ENCODE results near the gene MNX1. TPM values are rescaled to one million over a fixed set of nuclear protein-coding genes. Genes with fewer than 3 reads are reported as not detected.

MNX1 gene
- total RNA-seq, 1 experiment from 2014 or later = 19.5 TPM

GRCh38 chr7:156993021-156993924 is 17.2 kb downstream of the MNX1 start:
- DNase-seq (ENCODE audit: low read depth) = no peak
- in situ Hi-C loops (cut with HindIII; ENCODE audit: low pct_unique_long_range_greater_than_20kb, low sequenced_read_pairs) = no loop called here

- in situ Hi-C loops (cut with HindIII; ENCODE audit: low pct_unique_long_range_greater_than_20kb, low sequenced_read_pairs) = no loop called here
Observed at GRCh38 chr7:156989766-156990535, 20.5 kb downstream of the MNX1 start.

GRCh38 chr7:156988343-156989185 is 21.9 kb downstream of the MNX1 start:
- in situ Hi-C loops (cut with HindIII; ENCODE audit: low pct_unique_long_range_greater_than_20kb, low sequenced_read_pairs) = no loop called here
- DNase-seq (ENCODE audit: low read depth) = no peak

More at GRCh38 chr7:156989766-156990535, 20.5 kb downstream of the MNX1 start:
- DNase-seq (ENCODE audit: low read depth) = no peak

- no peak for DNase-seq (ENCODE audit: low read depth)
- in situ Hi-C loops (cut with HindIII; ENCODE audit: low pct_unique_long_range_greater_than_20kb, low sequenced_read_pairs) = no loop called here
Observed at GRCh38 chr7:156986378-156986777, 24.1 kb downstream of the MNX1 start.

GRCh38 chr7:156985101-156985992 is 25.1 kb downstream of the MNX1 start:
- in situ Hi-C loops (cut with HindIII; ENCODE audit: low pct_unique_long_range_greater_than_20kb, low sequenced_read_pairs) = no loop called here
- no peak for DNase-seq (ENCODE audit: low read depth)

GRCh38 chr7:156984174-156984891 is 26.1 kb downstream of the MNX1 start:
- in situ Hi-C loops (cut with HindIII; ENCODE audit: low pct_unique_long_range_greater_than_20kb, low sequenced_read_pairs) = no loop called here
- no peak for DNase-seq (ENCODE audit: low read depth)

GRCh38 chr7:156979711-156980110 is 30.8 kb downstream of the MNX1 start:
- no peak for DNase-seq (ENCODE audit: low read depth)
- in situ Hi-C loops (cut with HindIII; ENCODE audit: low pct_unique_long_range_greater_than_20kb, low sequenced_read_pairs) = no loop called here

GRCh38 chr7:156979007-156979606 is 31.4 kb downstream of the MNX1 start:
- in situ Hi-C loops (cut with HindIII; ENCODE audit: low pct_unique_long_range_greater_than_20kb, low sequenced_read_pairs) = no loop called here
- no peak for DNase-seq (ENCODE audit: low read depth)

GRCh38 chr7:156975620-156976019 is 34.8 kb downstream of the MNX1 start:
- DNase-seq (ENCODE audit: low read depth) = no peak
- in situ Hi-C loops (cut with HindIII; ENCODE audit: low pct_unique_long_range_greater_than_20kb, low sequenced_read_pairs) = no loop called here

GRCh38 chr7:156969972-156970420 is 40.5 kb downstream of the MNX1 start:
- DNase-seq (ENCODE audit: low read depth) = peak; percentile 23
- in situ Hi-C loops (cut with HindIII; ENCODE audit: low pct_unique_long_range_greater_than_20kb, low sequenced_read_pairs) = no loop called here

GRCh38 chr7:156968183-156968582 is 42.3 kb downstream of the MNX1 start:
- no peak for DNase-seq (ENCODE audit: low read depth)
- in situ Hi-C loops (cut with HindIII; ENCODE audit: low pct_unique_long_range_greater_than_20kb, low sequenced_read_pairs) = no loop called here

- DNase-seq (ENCODE audit: low read depth) = no peak
- in situ Hi-C loops (cut with HindIII; ENCODE audit: low pct_unique_long_range_greater_than_20kb, low sequenced_read_pairs) = no loop called here
Observed at GRCh38 chr7:156966387-156966786, 44.1 kb downstream of the MNX1 start.

GRCh38 chr7:156964971-156965370 is 45.5 kb downstream of the MNX1 start:
- in situ Hi-C loops (cut with HindIII; ENCODE audit: low pct_unique_long_range_greater_than_20kb, low sequenced_read_pairs) = no loop called here
- no peak for DNase-seq (ENCODE audit: low read depth)

- in situ Hi-C loops (cut with HindIII; ENCODE audit: low pct_unique_long_range_greater_than_20kb, low sequenced_read_pairs) = no loop called here
- DNase-seq (ENCODE audit: low read depth) = no peak
Observed at GRCh38 chr7:156963472-156963871, 47.0 kb downstream of the MNX1 start.

- in situ Hi-C loops (cut with HindIII; ENCODE audit: low pct_unique_long_range_greater_than_20kb, low sequenced_read_pairs) = no loop called here
- DNase-seq (ENCODE audit: low read depth) = no peak
Observed at GRCh38 chr7:156962897-156963296, 47.6 kb downstream of the MNX1 start.

- no peak for DNase-seq (ENCODE audit: low read depth)
- in situ Hi-C loops (cut with HindIII; ENCODE audit: low pct_unique_long_range_greater_than_20kb, low sequenced_read_pairs) = no loop called here
Observed at GRCh38 chr7:156962145-156962544, 48.3 kb downstream of the MNX1 start.

- DNase-seq (ENCODE audit: low read depth) = no peak
- in situ Hi-C loops (cut with HindIII; ENCODE audit: low pct_unique_long_range_greater_than_20kb, low sequenced_read_pairs) = no loop called here
Observed at GRCh38 chr7:156956727-156957126, 53.7 kb downstream of the MNX1 start.
